ENCODE results near the gene AJM1.

AJM1 gene

GRCh38 chr9:136808075-136808805 lies 34.0 kb upstream of the AJM1 start:
- DNase-seq, result peak; percentile 40

- no peak for DNase-seq
Observed at GRCh38 chr9:136808806-136809158, 33.5 kb upstream of the AJM1 start.

GRCh38 chr9:136814725-136815421 lies 27.4 kb upstream of the AJM1 start:
- DNase-seq, result no peak

- DNase-seq, result no peak
Observed at GRCh38 chr9:136815422-136815782, 26.9 kb upstream of the AJM1 start.

- no peak for DNase-seq
Observed at GRCh38 chr9:136820971-136821825, 21.1 kb upstream of the AJM1 start.

DNA sequence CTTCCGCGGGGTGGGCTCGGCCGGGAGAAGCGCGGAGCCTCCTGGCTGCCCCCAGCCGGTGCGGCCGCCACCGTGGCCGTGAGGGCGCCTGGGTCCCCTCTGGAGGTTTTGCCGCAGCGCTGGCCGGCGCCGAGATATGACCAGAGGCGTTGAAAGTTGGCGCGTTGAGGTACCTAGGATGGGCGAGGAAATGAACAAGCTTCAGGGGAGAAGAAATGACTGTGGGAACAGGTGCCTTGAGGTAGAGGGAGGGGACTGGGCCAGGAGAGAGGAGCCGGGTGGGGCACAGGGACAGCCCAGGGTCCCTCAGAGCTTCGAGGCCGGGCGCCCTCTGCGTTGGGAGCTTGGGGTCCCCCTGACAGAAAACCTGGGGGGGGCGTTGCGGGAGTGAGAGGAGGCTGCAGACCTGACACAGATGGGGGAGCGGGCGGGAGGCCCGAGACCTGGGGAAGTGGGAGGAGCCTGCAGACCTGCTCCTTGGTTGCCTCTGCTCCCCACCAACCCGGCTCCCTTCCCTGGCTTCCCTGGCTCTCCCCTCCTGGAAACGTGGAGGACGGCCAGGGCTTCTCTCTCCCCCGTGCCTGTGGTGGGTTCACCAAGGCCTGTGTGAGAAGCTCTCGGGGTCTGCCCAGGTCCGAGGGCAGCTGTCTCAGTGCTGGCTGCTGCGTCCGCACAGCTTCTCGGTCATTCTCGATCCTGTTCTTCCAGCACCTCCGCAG lies 20.3 kb upstream of the AJM1 start:
- DNase-seq, result no peak

DNA sequence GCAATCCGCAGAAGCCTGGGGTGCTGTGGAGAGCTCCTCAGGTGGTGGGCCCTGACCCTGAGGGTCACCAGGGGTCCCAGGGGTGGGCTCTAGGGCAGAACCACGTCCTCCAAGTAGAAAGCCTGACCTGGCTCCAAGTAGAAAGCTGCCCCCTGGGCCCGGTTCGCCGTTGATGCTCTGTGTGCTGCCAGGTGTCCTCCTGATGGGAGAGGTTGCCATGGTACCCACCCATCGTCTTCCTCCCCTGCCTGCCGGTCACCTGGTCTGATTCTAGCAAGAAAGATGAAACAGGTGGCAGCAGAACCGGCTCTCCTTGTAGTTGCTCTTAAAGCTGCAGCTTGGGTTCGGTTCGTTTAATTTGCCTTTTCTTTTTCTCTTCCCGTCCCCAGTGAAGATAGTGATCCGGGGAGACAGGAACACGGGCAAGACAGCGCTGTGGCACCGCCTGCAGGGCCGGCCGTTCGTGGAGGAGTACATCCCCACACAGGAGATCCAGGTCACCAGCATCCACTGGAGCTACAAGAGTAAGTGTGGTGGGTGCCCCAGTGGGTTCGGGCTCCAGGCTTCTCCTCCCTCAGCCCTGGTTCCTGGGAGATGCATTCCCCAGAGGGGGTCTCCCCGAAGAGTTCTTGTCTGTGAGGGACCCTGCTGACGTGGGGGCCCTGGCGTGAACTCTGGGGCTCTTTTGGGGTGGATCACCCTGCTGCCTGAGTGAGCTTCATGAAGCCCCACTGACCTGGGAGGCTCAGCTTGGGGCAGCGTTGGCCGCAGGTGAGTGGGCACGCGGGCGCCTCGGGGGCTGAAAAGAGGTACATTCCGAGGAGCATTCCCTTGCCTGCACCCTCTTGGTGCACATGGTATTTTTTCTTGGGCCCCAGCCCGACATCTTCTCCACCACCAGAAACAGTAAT lies 18.9 kb upstream of the AJM1 start:
- DNase-seq, result no peak

- DNase-seq, result no peak
Observed at GRCh38 chr9:136824496-136825225, 17.6 kb upstream of the AJM1 start.

DNA sequence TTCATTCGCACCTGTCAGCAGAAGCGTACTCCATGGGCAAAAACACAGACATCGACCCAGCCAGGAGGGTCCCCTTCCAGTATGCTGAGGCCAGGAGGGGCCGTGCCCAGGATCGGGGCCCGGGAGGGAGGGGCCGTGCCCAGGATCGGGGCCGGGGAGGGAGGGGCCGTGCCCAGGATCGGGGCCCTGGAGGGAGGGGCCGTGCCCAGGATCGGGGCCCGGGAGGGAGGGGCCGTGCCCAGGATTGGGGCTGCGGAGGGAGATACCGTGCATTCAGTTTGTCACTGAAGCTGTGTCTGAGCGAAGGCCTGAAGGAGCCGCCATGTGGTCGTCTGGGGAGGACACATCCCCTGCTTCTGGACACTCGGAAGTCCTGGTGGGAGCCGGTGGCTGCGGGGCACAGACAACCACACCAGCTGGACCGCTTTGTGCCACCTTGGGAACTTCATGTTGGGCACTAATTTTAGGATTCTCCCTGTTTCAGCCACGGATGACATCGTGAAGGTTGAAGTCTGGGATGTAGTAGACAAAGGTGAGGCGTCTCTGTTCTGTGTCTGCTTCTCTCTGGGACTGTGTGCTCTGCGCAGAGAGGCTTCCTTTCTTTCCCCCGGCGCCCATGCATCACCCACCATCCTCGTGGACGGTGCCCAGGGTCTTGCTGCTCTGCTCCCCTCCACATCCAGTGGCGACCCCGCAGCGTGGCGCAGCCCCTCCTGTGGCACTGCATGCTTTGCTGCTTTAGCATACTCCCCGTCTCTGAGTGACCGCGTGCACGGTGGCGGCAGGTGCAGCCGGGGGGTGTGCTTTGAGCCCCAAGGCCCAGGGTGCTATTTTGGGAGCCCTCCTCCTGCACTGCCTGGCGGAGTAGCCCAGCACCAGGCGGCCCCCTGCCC lies 16.7 kb upstream of the AJM1 start:
- no peak for DNase-seq

GRCh38 chr9:136826188-136826541 lies 16.1 kb upstream of the AJM1 start:
- DNase-seq, result no peak

DNA sequence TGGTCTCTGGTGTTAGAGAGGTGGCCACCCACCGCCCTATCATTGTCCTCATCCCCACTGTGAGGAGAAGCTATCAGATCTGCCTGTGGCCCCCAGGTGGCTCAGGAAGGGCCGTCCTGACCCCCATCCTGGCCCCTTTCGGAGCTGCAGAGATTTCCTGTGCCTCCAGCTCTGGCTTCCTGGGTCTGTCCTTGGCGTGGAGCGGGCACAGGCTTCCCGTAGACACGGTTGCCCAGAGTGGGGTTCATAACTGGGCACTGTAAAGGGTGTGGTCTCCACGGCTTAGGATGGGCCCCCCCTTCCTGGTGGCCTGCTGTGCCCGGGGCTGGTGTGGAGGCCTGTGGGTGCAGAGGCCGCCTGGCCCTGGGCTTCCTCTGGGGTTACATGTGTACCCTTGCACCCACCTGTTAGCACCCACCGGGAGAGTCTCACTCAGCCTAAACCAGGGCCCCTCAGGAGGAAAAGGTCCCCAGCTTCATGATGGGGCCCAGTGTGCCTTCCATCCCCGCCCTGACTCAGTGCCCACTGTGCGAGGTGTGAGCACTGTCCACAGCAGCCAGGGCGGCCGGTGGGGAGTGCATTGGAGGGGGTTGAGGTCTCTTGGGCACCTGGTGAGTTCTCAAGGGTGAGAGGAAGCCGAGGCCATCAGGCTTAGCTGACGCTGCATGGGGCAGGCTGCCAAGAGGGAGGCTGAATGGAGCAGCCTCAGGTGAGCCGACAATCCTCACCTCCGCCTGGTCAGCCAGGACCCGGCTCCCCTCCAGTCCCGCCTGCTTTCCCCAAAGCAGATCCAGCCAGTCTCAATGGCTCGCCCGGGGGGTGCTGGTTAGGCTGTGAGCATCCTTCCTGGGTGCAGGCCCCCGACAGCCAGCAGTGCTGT lies 15.3 kb upstream of the AJM1 start:
- no peak for DNase-seq

DNA sequence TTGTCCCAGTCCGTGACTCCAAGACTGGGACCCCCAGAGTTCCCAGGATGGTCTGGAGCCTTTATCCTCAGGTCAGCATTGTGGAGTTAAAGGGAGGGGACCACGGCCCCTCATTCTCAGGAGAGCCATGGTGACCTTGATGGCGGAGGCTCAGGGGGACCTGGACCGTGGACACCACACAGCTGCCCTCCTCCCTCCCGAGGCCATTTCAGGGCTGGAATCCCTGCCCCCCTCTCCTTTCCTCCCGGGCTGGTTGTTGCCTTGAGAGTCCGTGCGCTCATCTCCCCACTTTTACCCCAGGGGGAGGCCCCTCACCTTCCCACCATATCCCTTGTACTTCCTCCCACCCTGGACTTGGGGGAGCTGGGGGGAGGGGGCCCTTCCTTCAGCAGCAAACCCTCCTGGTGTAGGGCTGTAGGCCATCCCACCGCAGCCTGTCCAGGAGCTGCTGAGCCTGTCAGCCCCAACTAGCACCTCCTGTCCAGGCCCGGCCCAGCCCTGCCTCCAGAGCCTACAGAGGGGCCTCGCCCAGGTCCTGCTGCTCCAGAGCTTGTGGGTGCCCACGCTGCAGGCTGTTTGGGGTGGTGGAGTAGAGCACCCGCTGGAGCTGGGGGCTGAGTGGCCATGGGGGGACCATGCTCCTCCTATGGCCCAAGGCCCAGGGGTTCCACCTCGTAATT lies 14.3 kb upstream of the AJM1 start:
- no peak for DNase-seq

DNA sequence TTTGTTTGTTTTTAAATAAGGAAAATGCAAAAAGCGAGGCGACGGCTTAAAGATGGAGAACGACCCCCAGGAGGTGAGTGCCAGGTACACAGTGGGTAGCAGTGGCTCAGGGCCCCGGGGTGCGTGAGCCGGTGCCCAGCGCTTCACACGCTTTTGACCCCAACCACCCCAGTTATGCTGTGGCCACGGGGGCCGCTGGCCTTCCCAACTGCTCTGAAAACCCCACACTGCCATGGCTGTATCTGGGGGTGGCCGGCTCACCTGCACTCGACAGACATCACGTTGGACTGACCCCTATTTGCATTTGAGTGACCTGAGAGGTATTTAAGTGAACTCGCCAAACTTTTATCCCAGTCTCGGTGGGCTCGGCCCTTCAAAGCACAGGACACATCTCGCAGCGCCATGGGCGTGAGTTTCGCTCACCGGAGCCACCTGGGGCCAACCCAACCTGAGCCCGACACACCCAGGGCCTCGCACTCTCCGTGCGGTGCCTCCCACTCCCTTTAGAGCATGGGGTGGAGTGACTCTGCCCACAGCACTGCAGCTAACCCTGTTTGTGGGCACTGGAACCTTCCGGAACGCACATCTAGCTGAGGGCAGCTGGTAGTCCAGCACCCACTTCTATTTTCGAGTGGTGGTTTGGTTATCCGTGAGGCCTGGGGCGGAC lies 13.7 kb upstream of the AJM1 start:
- no peak for DNase-seq

DNA sequence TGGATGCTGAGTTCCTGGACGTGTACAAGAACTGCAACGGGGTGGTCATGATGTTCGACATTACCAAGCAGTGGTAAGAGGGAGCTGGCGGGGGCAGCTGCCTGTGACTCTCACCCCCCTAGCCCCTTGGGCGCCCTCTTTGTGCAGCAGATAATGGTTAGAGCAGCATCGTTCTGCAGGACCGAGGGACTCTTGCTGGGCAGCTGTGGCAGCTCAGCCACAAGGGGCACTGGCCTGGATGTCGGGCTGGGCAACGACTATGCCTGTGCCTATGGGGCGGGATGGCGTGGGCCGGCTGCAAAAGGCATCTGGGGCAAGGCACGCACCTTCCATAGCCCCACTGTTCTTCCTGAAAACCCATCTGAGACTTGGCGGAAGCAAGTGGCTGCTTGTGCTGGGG lies 12.9 kb upstream of the AJM1 start:
- DNase-seq, result no peak

GRCh38 chr9:136829981-136830885 lies 12.0 kb upstream of the AJM1 start:
- no peak for DNase-seq

DNA sequence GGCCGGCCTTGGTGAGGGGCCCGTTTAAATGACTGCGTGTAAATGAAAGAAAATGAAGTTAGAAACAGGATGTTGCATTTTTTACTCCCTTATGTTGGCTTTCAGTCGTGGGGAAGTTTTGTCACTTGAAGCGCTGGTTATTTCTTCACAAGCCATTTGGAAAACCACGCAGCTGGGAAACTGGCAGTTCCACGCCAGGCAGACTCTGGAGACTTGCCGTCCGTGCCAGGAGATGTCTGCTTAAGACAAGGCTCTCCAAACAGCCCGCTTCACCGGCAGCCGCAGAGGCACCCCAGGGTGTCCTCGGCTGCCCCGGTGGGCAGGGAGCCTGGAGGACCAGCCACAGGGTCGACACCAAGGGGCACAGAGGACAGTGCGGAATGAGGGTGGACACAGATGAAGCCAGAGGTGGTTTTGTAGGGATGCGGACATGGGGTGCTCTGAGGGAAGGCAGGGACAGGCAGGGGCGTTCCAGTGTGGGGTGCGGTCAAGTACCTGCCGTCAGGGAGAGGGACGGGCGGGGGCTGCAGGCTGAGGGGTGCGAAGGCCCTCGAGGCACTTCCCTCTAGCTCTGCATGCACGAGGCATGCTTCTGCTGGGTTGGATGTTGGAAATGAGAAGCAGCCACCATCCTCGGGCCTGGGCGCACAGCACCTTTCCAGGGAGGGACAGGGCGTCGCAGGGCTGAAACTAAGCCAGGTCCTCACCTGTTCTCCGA lies 11.1 kb upstream of the AJM1 start:
- DNase-seq, result no peak

Data from activated gamma-delta T cell (primary cell).